Measurements from ENCODE around the gene ADGRG1.
A peak's percentile ranks its signal among the peaks of the same experiment; 100 is the strongest.

ADGRG1 gene

GRCh38 chr16:57648581-57649442, 20.4 kb downstream of the ADGRG1 start:
- DNase-seq (ENCODE audit: low read depth in 1 of 2, low spot score in 1 of 2) = peak; percentile 77 to 84

- no peak for DNase-seq (ENCODE audit: low read depth in 1 of 2, low spot score in 1 of 2)
These were observed 21.0 kb downstream of the ADGRG1 start for GRCh38 chr16:57649443-57649751.

- no peak for DNase-seq (ENCODE audit: low read depth in 1 of 2, low spot score in 1 of 2)
These were observed 21.4 kb downstream of the ADGRG1 start for GRCh38 chr16:57649846-57650245.

- DNase-seq (ENCODE audit: low read depth in 1 of 2, low spot score in 1 of 2) = no peak
These were observed 23.2 kb downstream of the ADGRG1 start for GRCh38 chr16:57651344-57652333.

- no peak for DNase-seq (ENCODE audit: low read depth in 1 of 2, low spot score in 1 of 2)
These were observed 24.5 kb downstream of the ADGRG1 start for GRCh38 chr16:57652695-57653471.

GRCh38 chr16:57653936-57654335, 25.5 kb downstream of the ADGRG1 start:
- DNase-seq (ENCODE audit: low read depth in 1 of 2, low spot score in 1 of 2) = no peak

GRCh38 chr16:57656342-57656955, 28.0 kb downstream of the ADGRG1 start:
- no peak for DNase-seq (ENCODE audit: low read depth in 1 of 2, low spot score in 1 of 2)

- DNase-seq (ENCODE audit: low read depth in 1 of 2, low spot score in 1 of 2) = no peak
These were observed 28.8 kb downstream of the ADGRG1 start for GRCh38 chr16:57657228-57657627.

- DNase-seq (ENCODE audit: low read depth in 1 of 2, low spot score in 1 of 2) = no peak
These were observed 29.9 kb downstream of the ADGRG1 start for GRCh38 chr16:57658130-57658877.

- DNase-seq (ENCODE audit: low read depth in 1 of 2, low spot score in 1 of 2) = no peak
These were observed 30.6 kb downstream of the ADGRG1 start for GRCh38 chr16:57658878-57659674.

- no peak for DNase-seq (ENCODE audit: low read depth in 1 of 2, low spot score in 1 of 2)
These were observed 32.5 kb downstream of the ADGRG1 start for GRCh38 chr16:57660715-57661463.

GRCh38 chr16:57661510-57661909, 33.1 kb downstream of the ADGRG1 start:
- no peak for DNase-seq (ENCODE audit: low read depth in 1 of 2, low spot score in 1 of 2)

- no peak for DNase-seq (ENCODE audit: low read depth in 1 of 2, low spot score in 1 of 2)
These were observed 33.8 kb downstream of the ADGRG1 start for GRCh38 chr16:57661936-57662906.

- no peak for DNase-seq (ENCODE audit: low read depth in 1 of 2, low spot score in 1 of 2)
These were observed 35.0 kb downstream of the ADGRG1 start for GRCh38 chr16:57663436-57663835.

- no peak for DNase-seq (ENCODE audit: low read depth in 1 of 2, low spot score in 1 of 2)
These were observed 35.7 kb downstream of the ADGRG1 start for GRCh38 chr16:57663917-57664661.

- no peak for DNase-seq (ENCODE audit: low read depth in 1 of 2, low spot score in 1 of 2)
These were observed 36.2 kb downstream of the ADGRG1 start for GRCh38 chr16:57664662-57665025.

- no peak for DNase-seq (ENCODE audit: low read depth in 1 of 2, low spot score in 1 of 2)
These were observed 37.1 kb downstream of the ADGRG1 start for GRCh38 chr16:57665541-57665940.
